Adrenal gland (tissue), 12 donors: ENCODE results near the gene LMX1B. TPM values are rescaled to one million over a fixed set of nuclear protein-coding genes. Genes with fewer than 3 reads are reported as not detected.

Experiments used
- DNase-seq, 7 donors: peaks; one replicate each; pipeline ENCODE4 v3.0.0-alpha.2; 2019 to 2020
- H3K27ac ChIP-seq, 5 donors: fragments of 200-600 bp; sonication (generic) in 4 of 5; 1 replicate in 3 of 5; 2 replicates in 2 of 5; pipeline versions ENCODE4 v1.5.1 to v1.8.0; 2016 to 2020; ENCODE audit warnings: mild to moderate bottlenecking in 1 of 5
- H3K27me3 ChIP-seq: fragments of 200-600 bp; 2 replicates; pipeline ENCODE4 v1.8.0; 2021
- H3K36me3 ChIP-seq, 2 donors: fragments of 200-600 bp; replicated peaks in 1 of 2; 1 replicate in 1 of 2; 2 replicates in 1 of 2; pipeline versions ENCODE4 v1.5.1 to v1.8.0; 2018 to 2022
- H3K4me1 ChIP-seq, 2 donors: fragments of 200-600 bp; replicated peaks in 1 of 2; 1 replicate in 1 of 2; 2 replicates in 1 of 2; pipeline versions ENCODE4 v1.5.1 to v1.8.0; 2018 to 2021
- H3K4me3 ChIP-seq, 4 donors: fragments of 200-600 bp; sonication (generic) in 3 of 4; one replicate each; pipeline ENCODE4 v1.5.1; 2016 to 2018
- H3K9me3 ChIP-seq, 3 donors: fragments of 200-600 bp; sonication (generic) in 1 of 3; replicated peaks in 1 of 3; 1 replicate in 2 of 3; 2 replicates in 1 of 3; pipeline versions ENCODE4 v1.5.1 to v1.8.0; 2016 to 2021
- CTCF ChIP-seq, 6 experiments: fragments of 450-650 bp in 4 of 6; fragments of 200-600 bp in 2 of 6; sonication (generic) in 1 of 6; IDR thresholded peaks; 1 replicate in 5 of 6; 2 replicates in 1 of 6; pipeline versions ENCODE4 v1.5.1 to v1.8.0; 2016 to 2021; ENCODE audit warnings: antibody characterized with exemption in 6 of 6, mild to moderate bottlenecking in 2 of 6, moderate library complexity in 1 of 6
- POLR2A ChIP-seq, 2 donors: fragments of 450-650 bp; IDR thresholded peaks; one replicate each; pipeline ENCODE4 v1.6.1; 2017; ENCODE audit warnings: antibody characterized with exemption in 2 of 2, mild to moderate bottlenecking in 2 of 2, moderate library complexity in 1 of 2
- WGBS, 4 donors: extraction: QIAGEN DNeasy Blood & Tissue Kit in 2 of 4; methylation state at CpG; one replicate each; pipeline versions ENCODE4 v1.1.5 to v1.1.7; 2013 to 2017; 5-methylcytosine and 5-hydroxymethylcytosine counted together
- intact Hi-C, 2 donors: fragments of 100-400 bp; cut with DNase I; formaldehyde crosslinking; loops; one replicate each; pipeline versions ENCODE4 v1.14.1 to v1.15.0; 2022 to 2023
- polyA plus RNA-seq, 3 donors: library from polyadenylated mRNA; stranded (reverse); fragments of 200-250 nt in 2 of 3; fragments of 350-450 nt in 1 of 3; fragmentation: Illumina TruSeq in 1 of 3; extraction: RNeasy Lipid Tissue Mini Kit (QIAGEN cat#74804) in 1 of 3; gene quantifications; one replicate each; pipeline ENCODE4 v1.2.3, GENCODE V29; 2013 to 2014
- total RNA-seq, 9 donors: library from RNA; depleted of rRNA in 4 of 9; stranded (reverse); fragments of >200 nt in 4 of 9; fragments of 120-200 nt in 1 of 9; fragmentation: NEBNext Ultra II Directional in 1 of 9; extraction: Animal tissue kit (Norgen Biotek cat#: 25700) in 1 of 9; gene quantifications; one replicate each; pipeline versions ENCODE4 v1.1.0 to v1.2.4, GENCODE V29; 2013 to 2023
- donor health status: healthy with polysubstance abuse.
- donor health status: Bipolar disorder and iron deficiency.
- donor health status: DM: yes; HTN: yes; CAD: no.
- donor health status: DM: no; HTN: no; CAD: no.
- donor health status: DM: no; HTN: no; CAD: no.
- donor health status: DM: yes; HTN: yes; CAD: no.

LMX1B gene
- total and polyA plus RNA-seq, 12 donors, result under 0.01 to 0.07 TPM; not detected in 10

GRCh38 chr9:126611592-126612325 is 2.0 kb upstream of the LMX1B start:
- intact Hi-C loops, result loop anchor here (5.0 kb wide), 1 partner anchor 171 kb away; no protein-coding TSS in a partner anchor
- peaks cover 64% of the 10 kb centered on the region for H3K27me3 ChIP-seq
- TF ChIP-seq POLR2A (IDR thresholded peaks at IDR 0.05) (no peak), CTCF (IDR thresholded peaks at IDR 0.05) (peak; percentile 57 to 82 (median 72))
- no peak overlapping the region for H3K27ac ChIP-seq
- peak overlapping the region in 1 of 4 donors; percentile 44 for H3K4me3 ChIP-seq
- peak; percentile 58 to 76 (median 75) for DNase-seq
- H3K4me1 ChIP-seq, result peaks cover 3 to 22% of the 10 kb centered on the region in 2 donors
- 3 to 9% (median 5%) methylated on average over 11 to 43 of the region's 43 CpGs for WGBS, 4 donors
- H3K9me3 ChIP-seq, result no peaks in the 10 kb centered on the region
- no peaks in the 10 kb centered on the region for H3K36me3 ChIP-seq

DNA sequence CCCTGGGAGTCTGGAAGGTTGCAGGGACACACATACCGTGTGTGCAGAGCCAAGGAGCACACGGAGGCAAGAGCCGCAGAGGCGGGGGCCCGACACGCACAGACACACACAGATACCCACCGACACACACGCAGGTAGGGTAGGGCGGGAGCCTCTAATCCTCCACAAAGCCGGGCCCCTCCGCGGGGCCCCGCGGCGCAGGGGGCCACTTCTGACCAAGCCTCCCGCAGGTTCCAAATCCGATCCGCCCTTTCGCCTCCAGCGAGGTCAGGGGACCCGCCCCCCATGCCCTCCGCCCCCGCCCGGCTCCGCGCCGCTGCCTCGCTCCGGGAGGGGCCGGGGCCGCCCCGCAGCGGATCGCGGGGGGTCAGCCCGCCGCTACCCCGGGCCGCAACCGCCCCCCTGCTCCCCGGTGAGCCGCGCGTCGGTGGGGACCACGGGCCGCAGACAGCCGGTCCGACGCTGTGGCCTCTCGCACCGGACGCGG is 1.4 kb upstream of the LMX1B start:
- Histone ChIP-seq H3K27ac (no peak overlapping the region), H3K9me3 (no peaks in the 10 kb centered on the region), H3K36me3 (no peaks in the 10 kb centered on the region), H3K4me1 (peaks cover 3 to 22% of the 10 kb centered on the region in 2 donors), H3K4me3 (peak overlapping the region in 1 of 4 donors; percentile 44), H3K27me3 (peaks cover 70% of the 10 kb centered on the region)
- WGBS, 4 donors, result 1 to 2% methylated on average over 36 to 54 of the region's 54 CpGs; no CpG with 5 or more reads in 2 of the 4 donors
- no peak for DNase-seq
- no peak for TF ChIP-seq POLR2A (IDR thresholded peaks at IDR 0.05)
- TF ChIP-seq CTCF (IDR thresholded peaks at IDR 0.05), result no peak
- intact Hi-C loops, result loop anchor here (5.0 kb wide), 1 partner anchor 170 kb away; no protein-coding TSS in a partner anchor

GRCh38 chr9:126612813-126613641 is 701 bp upstream of the LMX1B start:
- H3K9me3 ChIP-seq, result no peaks in the 10 kb centered on the region
- peaks cover 72% of the 10 kb centered on the region for H3K27me3 ChIP-seq
- H3K27ac ChIP-seq, result no peak overlapping the region
- TF ChIP-seq POLR2A (IDR thresholded peaks at IDR 0.05) (no peak), CTCF (IDR thresholded peaks at IDR 0.05) (no peak)
- WGBS, 4 donors, result 2 to 3% (median 3%) methylated on average over 22 to 68 of the region's 68 CpGs
- intact Hi-C loops, result loop anchor here (5.0 kb wide), 1 partner anchor 169 kb away; no protein-coding TSS in a partner anchor
- H3K4me1 ChIP-seq, result peaks cover 3 to 22% of the 10 kb centered on the region in 2 donors
- DNase-seq, result no peak
- H3K36me3 ChIP-seq, result no peaks in the 10 kb centered on the region
- H3K4me3 ChIP-seq, result peak overlapping the region in 1 of 4 donors; percentile 44

DNA sequence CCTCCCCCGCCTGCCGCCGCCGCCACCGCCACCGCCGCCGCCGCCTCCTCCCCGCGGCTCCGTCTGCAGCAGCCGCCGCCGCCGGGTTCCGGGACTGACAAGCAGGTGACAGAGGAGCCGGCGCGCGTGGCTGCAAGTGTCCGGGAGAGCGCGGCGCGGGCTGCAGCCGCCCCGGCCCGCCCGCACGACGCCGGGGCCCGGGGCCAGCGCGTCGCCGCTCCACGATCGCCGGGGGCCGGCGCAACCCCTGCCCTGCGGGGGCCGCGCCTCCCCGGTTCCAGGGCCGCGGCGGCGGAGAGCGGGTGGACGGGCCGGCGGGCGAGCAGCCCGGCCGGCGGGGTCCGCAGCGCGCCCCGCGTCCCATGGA is 343 bp downstream of the LMX1B start:
- no peak overlapping the region for H3K4me3 ChIP-seq
- WGBS, 4 donors, result 1 to 3% methylated on average over 44 to 63 of the region's 64 CpGs; no CpG with 5 or more reads in 2 of the 4 donors
- intact Hi-C loops, result loop anchor here (5.0 kb wide), 1 partner anchor 168 kb away; no protein-coding TSS in a partner anchor

More for the DNA sequence above, 343 bp downstream of the LMX1B start:
- TF ChIP-seq POLR2A (IDR thresholded peaks at IDR 0.05), result no peak
- TF ChIP-seq CTCF (IDR thresholded peaks at IDR 0.05), result no peak
- H3K27ac ChIP-seq, result no peak overlapping the region
- H3K36me3 ChIP-seq, result no peaks in the 10 kb centered on the region
- no peak for DNase-seq
- H3K9me3 ChIP-seq, result no peaks in the 10 kb centered on the region
- peaks cover 3 to 22% of the 10 kb centered on the region in 2 donors for H3K4me1 ChIP-seq
- H3K27me3 ChIP-seq, result peaks cover 82% of the 10 kb centered on the region
